Middle frontal gyrus (tissue), 1 donor: ENCODE measurements around the gene PPM1L.

Source experiments
- DNase-seq: peaks from one replicate; pipeline ENCODE4 v3.0.0-alpha.2; 2015; ENCODE audit warnings: low spot score; ENCODE audit errors: extremely low spot score

The PPM1L gene

GRCh38 chr3:160763073-160763472, 7.0 kb downstream of the PPM1L start:
- DNase-seq = no peak

GRCh38 chr3:160765211-160765610, 9.2 kb downstream of the PPM1L start:
- no peak for DNase-seq

GRCh38 chr3:160768031-160768430, 12.0 kb downstream of the PPM1L start:
- DNase-seq = no peak

- DNase-seq = no peak
Measured at GRCh38 chr3:160768918-160769317, 12.9 kb downstream of the PPM1L start.

- no peak for DNase-seq
Measured at GRCh38 chr3:160771811-160772459, 15.9 kb downstream of the PPM1L start.

GRCh38 chr3:160773722-160774121, 17.7 kb downstream of the PPM1L start:
- DNase-seq = no peak

- no peak for DNase-seq
Measured at GRCh38 chr3:160774172-160774571, 18.1 kb downstream of the PPM1L start.

- DNase-seq = no peak
Measured at GRCh38 chr3:160778480-160778879, 22.4 kb downstream of the PPM1L start.

- DNase-seq = no peak
Measured at GRCh38 chr3:160779040-160779439, 23.0 kb downstream of the PPM1L start.

GRCh38 chr3:160780245-160780644, 24.2 kb downstream of the PPM1L start:
- DNase-seq = no peak

- no peak for DNase-seq
Measured at GRCh38 chr3:160781402-160781801, 25.4 kb downstream of the PPM1L start.

GRCh38 chr3:160781863-160782262, 25.8 kb downstream of the PPM1L start:
- no peak for DNase-seq

- DNase-seq = no peak
Measured at GRCh38 chr3:160784853-160785252, 28.8 kb downstream of the PPM1L start.

GRCh38 chr3:160790726-160791125, 34.7 kb downstream of the PPM1L start:
- DNase-seq = no peak

- no peak for DNase-seq
Measured at GRCh38 chr3:160792540-160792939, 36.5 kb downstream of the PPM1L start.

GRCh38 chr3:160793722-160794252, 37.8 kb downstream of the PPM1L start:
- DNase-seq = no peak

- no peak for DNase-seq
Measured at GRCh38 chr3:160796089-160796812, 40.2 kb downstream of the PPM1L start.

GRCh38 chr3:160796813-160797164, 40.8 kb downstream of the PPM1L start:
- DNase-seq = no peak

- DNase-seq = no peak
Measured at GRCh38 chr3:160797356-160797755, 41.3 kb downstream of the PPM1L start.

GRCh38 chr3:160801386-160802118, 45.5 kb downstream of the PPM1L start:
- peak; percentile 51 for DNase-seq

- no peak for DNase-seq
Measured at GRCh38 chr3:160804762-160805161, 48.7 kb downstream of the PPM1L start.

GRCh38 chr3:160806094-160806493, 50.1 kb downstream of the PPM1L start:
- no peak for DNase-seq
